Upper lobe of right lung (tissue), 1 donor: Measurements from ENCODE around the gene KRT40. TPM values are rescaled to one million over a fixed set of nuclear protein-coding genes. Genes with fewer than 3 reads are reported as not detected.

ENCODE experiments used
- ATAC-seq: fragments of 200-7000 bp; cut with Tn5 transposase; one replicate; pipeline ENCODE4 v1.9.1; 2020; ENCODE audit warnings: mild to moderate bottlenecking, moderate library complexity
- DNase-seq: peaks from one replicate; pipeline ENCODE4 v3.0.0-alpha.2; 2020
- H3K27ac ChIP-seq: fragments of 200-600 bp; one replicate; pipeline ENCODE4 v1.8.0; 2022
- H3K27me3 ChIP-seq: fragments of 200-600 bp; one replicate; pipeline ENCODE4 v1.8.0; 2022; ENCODE audit warnings: mild to moderate bottlenecking
- H3K36me3 ChIP-seq: fragments of 200-600 bp; one replicate; pipeline ENCODE4 v1.8.0; 2022
- H3K4me1 ChIP-seq: fragments of 200-600 bp; one replicate; pipeline ENCODE4 v1.8.0; 2022
- H3K4me3 ChIP-seq: fragments of 200-600 bp; one replicate; pipeline ENCODE4 v1.8.0; 2022; ENCODE audit warnings: mild to moderate bottlenecking
- H3K9me3 ChIP-seq: fragments of 200-600 bp; one replicate; pipeline ENCODE4 v1.8.0; 2022
- CTCF ChIP-seq: fragments of 200-600 bp; IDR thresholded peaks from one replicate; pipeline ENCODE4 v1.8.0; 2022; ENCODE audit warnings: antibody characterized with exemption
- intact Hi-C: fragments of 100-400 bp; cut with DNase I; formaldehyde crosslinking; loops from one replicate; pipeline ENCODE4 v1.11.0; 2022
- total RNA-seq: library from RNA; stranded (reverse); fragmentation: NEBNext Ultra II Directional; extraction: Animal tissue kit (Norgen Biotek cat#: 25700); gene quantifications from one replicate; pipeline ENCODE4 v1.2.1, GENCODE V29; 2021
- donor health status: DM: no; HTN: yes; CAD: no; lungs with severe emphysema.

Gene KRT40
- total RNA-seq, 1 donor from 2014 or later, result not detected

GRCh38 chr17:41019415-41019814 is 35.3 kb upstream of the KRT40 start:
- H3K27me3 ChIP-seq, result peaks cover 5% of the 10 kb centered on the region
- H3K4me1 ChIP-seq, result no peaks in the 10 kb centered on the region
- no peak for DNase-seq
- intact Hi-C loops, result no loop called here
- no peak overlapping the region for H3K4me3 ChIP-seq
- no peak for TF ChIP-seq CTCF
- ATAC-seq, result no peak
- H3K36me3 ChIP-seq, result no peaks in the 10 kb centered on the region
- H3K9me3 ChIP-seq, result no peaks in the 10 kb centered on the region
- no peak overlapping the region for H3K27ac ChIP-seq

GRCh38 chr17:41018541-41018940 is 34.4 kb upstream of the KRT40 start:
- no peaks in the 10 kb centered on the region for H3K9me3 ChIP-seq
- intact Hi-C loops, result no loop called here
- TF ChIP-seq CTCF, result no peak
- H3K4me3 ChIP-seq, result no peak overlapping the region
- no peaks in the 10 kb centered on the region for H3K4me1 ChIP-seq
- no peaks in the 10 kb centered on the region for H3K36me3 ChIP-seq
- no peak overlapping the region for H3K27ac ChIP-seq
- peaks cover 5% of the 10 kb centered on the region for H3K27me3 ChIP-seq
- ATAC-seq, result no peak
- no peak for DNase-seq

GRCh38 chr17:41016578-41017215 is 32.6 kb upstream of the KRT40 start:
- H3K36me3 ChIP-seq, result no peaks in the 10 kb centered on the region
- intact Hi-C loops, result no loop called here
- no peak for DNase-seq
- H3K9me3 ChIP-seq, result no peaks in the 10 kb centered on the region
- H3K4me3 ChIP-seq, result no peak overlapping the region
- no peak overlapping the region for H3K27ac ChIP-seq
- no peaks in the 10 kb centered on the region for H3K27me3 ChIP-seq
- no peak for TF ChIP-seq CTCF
- no peak for ATAC-seq
- no peaks in the 10 kb centered on the region for H3K4me1 ChIP-seq

DNA sequence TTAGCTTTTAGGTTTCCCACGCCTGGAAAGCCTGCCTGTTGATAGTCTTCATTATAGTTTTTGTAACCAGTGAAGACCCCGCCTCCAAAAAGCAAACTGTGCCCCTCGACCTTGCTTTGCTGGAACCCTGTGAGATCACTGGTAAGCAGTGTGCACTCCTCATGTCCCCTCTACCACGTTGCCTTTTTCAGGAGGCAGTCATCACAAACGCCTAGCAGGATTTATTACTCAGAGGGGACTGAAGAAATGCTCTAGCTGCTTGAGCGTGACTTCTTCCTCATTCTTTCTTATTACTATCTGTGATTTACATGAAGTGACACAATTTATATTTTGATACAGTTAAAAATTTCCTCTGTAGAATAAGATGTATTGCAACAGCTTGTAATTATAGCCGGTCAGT is 31.3 kb upstream of the KRT40 start:
- no peak overlapping the region for H3K4me3 ChIP-seq
- no peak for ATAC-seq
- no peak overlapping the region for H3K27ac ChIP-seq
- TF ChIP-seq CTCF, result no peak
- intact Hi-C loops, result no loop called here
- H3K4me1 ChIP-seq, result no peaks in the 10 kb centered on the region
- no peak for DNase-seq
- no peaks in the 10 kb centered on the region for H3K36me3 ChIP-seq
- H3K9me3 ChIP-seq, result no peaks in the 10 kb centered on the region
- H3K27me3 ChIP-seq, result no peaks in the 10 kb centered on the region

DNA sequence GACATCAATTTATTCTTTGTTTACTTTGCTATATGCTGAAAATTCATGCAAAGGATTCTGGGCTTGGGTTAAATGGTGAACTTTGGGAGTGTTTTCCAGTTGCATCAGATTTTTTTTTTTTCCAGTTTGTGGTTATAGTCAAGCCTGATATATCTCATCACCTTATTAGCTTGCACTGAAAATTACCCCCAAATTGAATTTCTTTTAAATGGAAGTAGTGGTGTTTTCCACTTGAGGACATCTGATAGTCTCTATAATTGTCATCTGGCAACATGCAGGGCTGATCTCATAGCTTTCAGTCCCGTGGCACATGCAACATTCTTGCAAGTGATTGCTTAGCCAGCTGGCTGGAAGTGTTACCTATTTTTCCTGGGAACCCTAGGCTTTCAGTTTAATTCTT is 29.5 kb upstream of the KRT40 start:
- H3K4me1 ChIP-seq, result no peaks in the 10 kb centered on the region
- DNase-seq (no peak), ATAC-seq (no peak)
- H3K27me3 ChIP-seq, result no peaks in the 10 kb centered on the region
- TF ChIP-seq CTCF, result no peak
- H3K4me3 ChIP-seq, result no peak overlapping the region
- no peaks in the 10 kb centered on the region for H3K36me3 ChIP-seq
- intact Hi-C loops, result no loop called here
- H3K9me3 ChIP-seq, result no peaks in the 10 kb centered on the region
- H3K27ac ChIP-seq, result no peak overlapping the region

- H3K36me3 ChIP-seq, result no peaks in the 10 kb centered on the region
- no peaks in the 10 kb centered on the region for H3K4me1 ChIP-seq
- DNase-seq (no peak), ATAC-seq (no peak)
- H3K4me3 ChIP-seq, result no peak overlapping the region
- H3K27me3 ChIP-seq, result no peaks in the 10 kb centered on the region
- TF ChIP-seq CTCF, result no peak
- intact Hi-C loops, result no loop called here
- H3K9me3 ChIP-seq, result no peaks in the 10 kb centered on the region
- H3K27ac ChIP-seq, result no peak overlapping the region
Observed at GRCh38 chr17:41013181-41013580, 29.1 kb upstream of the KRT40 start.
